Measurements from ENCODE around the gene TRIP12.
"Not testable (repeated sequence)": the region's sequence is repeated elsewhere in the genome, so short reads cannot be mapped to it uniquely, and the experiment has no call there.

Gene TRIP12

DNA sequence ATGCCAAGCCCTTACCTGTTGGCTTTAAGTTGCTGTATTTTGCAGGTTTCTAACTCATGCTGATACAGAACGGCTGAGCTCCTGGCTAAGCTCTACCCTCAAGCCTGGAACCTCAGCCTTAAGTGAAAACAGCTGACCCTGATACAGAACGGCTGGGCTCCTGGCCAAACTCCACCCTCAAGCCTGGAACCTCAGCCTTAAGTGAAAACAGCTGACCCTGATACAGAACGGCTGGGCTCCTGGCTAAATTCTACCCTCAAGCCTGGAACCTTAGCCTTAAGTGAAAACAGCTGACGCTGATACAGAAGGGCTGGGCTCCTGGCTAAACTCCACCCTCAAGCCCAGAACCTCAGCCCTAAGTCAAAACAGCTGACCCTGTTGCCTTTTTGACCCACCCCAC, 189.9 kb downstream of the TRIP12 start:
- DNase-seq (ENCODE audit: insufficient read length, low spot score) (no peak), FAIRE-seq (no peak)
- TF ChIP-seq, protein P1, sequence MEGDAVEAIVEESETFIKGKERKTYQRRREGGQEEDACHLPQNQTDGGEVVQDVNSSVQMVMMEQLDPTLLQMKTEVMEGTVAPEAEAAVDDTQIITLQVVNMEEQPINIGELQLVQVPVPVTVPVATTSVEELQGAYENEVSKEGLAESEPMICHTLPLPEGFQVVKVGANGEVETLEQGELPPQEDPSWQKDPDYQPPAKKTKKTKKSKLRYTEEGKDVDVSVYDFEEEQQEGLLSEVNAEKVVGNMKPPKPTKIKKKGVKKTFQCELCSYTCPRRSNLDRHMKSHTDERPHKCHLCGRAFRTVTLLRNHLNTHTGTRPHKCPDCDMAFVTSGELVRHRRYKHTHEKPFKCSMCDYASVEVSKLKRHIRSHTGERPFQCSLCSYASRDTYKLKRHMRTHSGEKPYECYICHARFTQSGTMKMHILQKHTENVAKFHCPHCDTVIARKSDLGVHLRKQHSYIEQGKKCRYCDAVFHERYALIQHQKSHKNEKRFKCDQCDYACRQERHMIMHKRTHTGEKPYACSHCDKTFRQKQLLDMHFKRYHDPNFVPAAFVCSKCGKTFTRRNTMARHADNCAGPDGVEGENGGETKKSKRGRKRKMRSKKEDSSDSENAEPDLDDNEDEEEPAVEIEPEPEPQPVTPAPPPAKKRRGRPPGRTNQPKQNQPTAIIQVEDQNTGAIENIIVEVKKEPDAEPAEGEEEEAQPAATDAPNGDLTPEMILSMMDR (IDR thresholded peaks at IDR 0.05; ENCODE audit: insufficient read depth, missing control alignments), result no peak

DNA sequence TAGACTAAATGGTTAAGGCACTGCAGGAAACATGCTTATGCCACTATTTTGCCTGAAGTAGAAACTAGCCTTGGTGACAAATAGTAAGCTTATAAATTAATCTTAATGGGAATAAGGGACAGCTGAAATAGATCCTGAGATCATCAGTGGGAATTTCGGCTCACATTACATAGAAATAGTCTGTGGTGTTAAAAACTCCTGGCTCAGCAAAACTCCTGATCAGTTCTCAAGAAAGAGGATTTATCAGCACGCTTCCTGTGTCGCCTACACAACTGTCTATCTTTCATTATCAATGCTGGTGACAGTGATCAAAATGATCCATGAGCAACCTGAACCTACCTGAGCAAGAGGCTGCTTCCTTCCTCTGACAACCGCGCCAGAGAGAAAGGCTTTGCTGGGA, 190.4 kb downstream of the TRIP12 start:
- no peak for FAIRE-seq
- TF ChIP-seq, protein P1 (IDR thresholded peaks at IDR 0.05; ENCODE audit: insufficient read depth, missing control alignments), result no peak

DNA sequence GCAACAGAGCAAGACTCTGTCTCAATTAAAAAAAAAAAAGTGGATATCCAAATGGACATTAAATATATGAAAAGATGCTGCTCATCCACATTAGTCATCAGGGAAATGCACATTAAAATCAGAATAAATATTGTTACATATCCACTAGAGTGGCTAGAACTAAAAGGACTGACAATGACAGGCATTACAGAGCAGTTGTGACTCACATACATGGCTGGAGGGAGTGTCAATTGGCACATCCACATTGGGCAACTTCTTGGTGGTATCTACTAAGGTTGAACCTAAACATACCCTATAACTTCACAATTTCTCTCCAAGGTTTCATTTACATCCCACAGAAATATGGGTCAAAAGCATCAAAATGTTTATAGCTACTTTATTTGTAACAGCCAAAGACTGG, 193.4 kb downstream of the TRIP12 start:
- FAIRE-seq, result no peak
- DNase-seq (ENCODE audit: insufficient read length, low spot score), result no peak
- TF ChIP-seq, protein P1 (IDR thresholded peaks at IDR 0.05; ENCODE audit: insufficient read depth, missing control alignments), result no peak

More for the DNA sequence above, 190.4 kb downstream of the TRIP12 start:
- no peak for DNase-seq (ENCODE audit: insufficient read length, low spot score)

DNA sequence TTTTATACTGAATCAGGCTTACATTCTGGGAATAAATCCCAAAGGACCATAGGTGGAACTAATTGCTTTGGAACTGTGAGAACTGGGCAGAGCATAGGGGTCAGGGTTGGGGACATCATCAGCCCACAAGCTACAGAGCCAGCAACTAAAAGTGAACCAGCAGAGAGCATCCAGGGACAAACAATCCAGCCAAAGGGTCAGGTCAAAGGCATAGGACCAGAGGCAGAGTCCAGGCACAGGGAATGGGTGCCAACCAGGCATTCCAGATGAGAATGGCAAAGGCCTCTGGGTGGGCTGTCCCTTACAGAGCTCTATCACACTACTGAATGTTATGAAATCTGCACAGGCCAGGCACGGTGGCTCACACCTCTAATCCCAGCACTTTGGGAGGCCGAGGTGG, 195.2 kb downstream of the TRIP12 start:
- FAIRE-seq (no peak), DNase-seq (ENCODE audit: insufficient read length, low spot score) (no peak)
- TF ChIP-seq, protein P1 (IDR thresholded peaks at IDR 0.05; ENCODE audit: insufficient read depth, missing control alignments), result no peak

DNA sequence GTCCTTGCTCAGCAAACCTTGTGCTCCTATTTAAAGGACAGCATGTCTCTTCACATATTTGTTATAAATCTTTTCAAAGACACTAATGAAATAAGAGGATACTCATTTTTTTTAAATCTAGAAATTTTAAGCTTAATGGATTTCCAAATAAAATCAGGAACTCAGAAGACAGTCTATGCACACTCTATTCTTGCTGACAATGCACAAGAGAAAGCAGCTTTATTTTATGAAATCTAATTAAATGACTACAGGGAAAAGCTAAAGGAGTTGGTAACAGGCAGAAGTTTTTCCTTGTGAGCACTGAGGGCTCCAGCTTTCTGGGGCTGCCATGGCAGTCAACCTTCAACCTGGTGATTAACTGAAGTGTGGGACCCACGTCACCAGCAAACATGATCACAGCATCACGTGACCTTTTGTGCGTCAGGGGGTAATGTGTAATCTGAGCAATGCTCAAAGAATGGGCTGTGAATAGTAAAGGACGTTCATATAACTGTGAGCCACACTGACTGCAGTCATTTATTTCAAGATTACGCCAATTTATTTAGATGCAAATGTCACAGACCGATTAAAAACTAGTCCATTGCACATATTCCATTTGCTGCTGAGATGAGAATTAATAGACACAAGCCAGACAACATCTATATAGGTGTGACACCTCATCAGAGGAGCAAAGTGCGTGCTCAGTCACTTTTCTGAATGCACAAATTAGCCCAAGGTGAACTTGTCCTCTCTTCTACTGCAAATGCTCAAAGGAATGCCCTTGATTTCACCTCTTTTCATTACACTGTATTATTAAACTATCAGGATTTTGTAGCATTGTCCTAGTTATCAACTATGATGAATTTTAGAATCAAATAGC, 195.9 kb downstream of the TRIP12 start:
- FAIRE-seq (no peak), DNase-seq (ENCODE audit: insufficient read length, low spot score) (no peak)
- TF ChIP-seq, protein P1 (IDR thresholded peaks at IDR 0.05; ENCODE audit: insufficient read depth, missing control alignments), result no peak

DNA sequence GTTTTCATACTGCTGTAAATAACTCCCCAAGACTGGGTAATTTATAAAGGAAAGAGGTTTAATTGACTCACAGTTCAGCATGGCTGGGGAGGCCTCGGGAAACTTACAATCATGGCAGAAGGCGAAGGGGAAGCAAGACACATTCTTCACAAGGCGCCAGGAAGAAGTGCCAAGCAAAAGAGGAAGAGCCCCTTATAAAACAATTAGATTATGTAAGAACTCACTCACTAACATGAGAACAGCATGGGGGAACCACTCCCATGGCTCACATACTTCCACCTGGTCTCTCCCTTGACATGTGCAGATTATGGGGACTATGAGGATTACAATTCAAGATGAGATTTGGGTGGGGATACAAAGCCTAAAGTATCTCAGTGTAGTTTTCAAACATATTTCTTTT, 198.6 kb downstream of the TRIP12 start:
- FAIRE-seq; DNase-seq (ENCODE audit: insufficient read length, low spot score): not testable (repeated sequence)

DNA sequence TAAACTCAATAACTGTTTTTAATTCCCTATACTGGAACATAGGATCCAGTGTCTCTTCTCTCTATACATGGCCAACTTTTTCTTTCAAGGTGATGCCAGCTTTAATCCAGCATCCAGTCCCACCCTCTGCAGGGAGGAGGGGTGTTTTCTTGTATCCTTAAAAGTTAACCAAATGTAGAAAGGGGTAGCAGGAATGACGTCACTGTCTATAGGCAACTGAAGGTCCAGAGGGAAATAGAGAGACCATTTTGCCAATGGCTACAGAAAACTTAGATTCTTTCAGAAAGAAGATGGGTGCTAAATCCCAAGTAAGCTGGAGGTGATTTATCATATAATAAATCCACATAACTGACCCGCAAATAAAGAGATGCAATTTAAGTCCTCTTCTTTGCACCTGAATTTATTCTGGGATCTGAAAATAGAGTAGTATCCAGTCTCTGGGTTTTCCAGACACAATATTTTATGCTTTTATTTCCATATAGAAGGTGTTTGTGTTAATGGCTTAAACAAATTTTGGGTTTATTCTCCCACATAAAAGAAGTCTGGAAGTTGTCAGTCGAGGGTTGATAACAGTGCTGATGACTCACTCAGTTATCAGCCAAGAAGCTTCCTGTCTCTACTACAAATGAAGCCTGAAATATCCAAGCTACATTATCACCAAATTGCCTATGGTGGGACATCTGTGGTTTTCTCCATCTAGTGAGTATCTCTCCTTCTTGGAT, 201.7 kb downstream of the TRIP12 start:
- TF ChIP-seq, protein P1 (IDR thresholded peaks at IDR 0.05; ENCODE audit: insufficient read depth, missing control alignments), result no peak
- FAIRE-seq (no peak), DNase-seq (ENCODE audit: insufficient read length, low spot score) (no peak)
